T-helper 22 cell (primary cell): ENCODE data around the gene EDC4.
"Not testable (repeated sequence)": the region's sequence is repeated elsewhere in the genome, so short reads cannot be mapped to it uniquely, and the experiment has no call there.

Experiments
- DNase-seq: peaks from one replicate; pipeline ENCODE4 v3.0.0-alpha.2; 2020; ENCODE audit warnings: low read depth

The EDC4 gene

GRCh38 chr16:67909056-67909742, 36.3 kb downstream of the EDC4 start:
- no peak for DNase-seq

- DNase-seq: no peak
These were observed 37.3 kb downstream of the EDC4 start for GRCh38 chr16:67910158-67910557.

DNA sequence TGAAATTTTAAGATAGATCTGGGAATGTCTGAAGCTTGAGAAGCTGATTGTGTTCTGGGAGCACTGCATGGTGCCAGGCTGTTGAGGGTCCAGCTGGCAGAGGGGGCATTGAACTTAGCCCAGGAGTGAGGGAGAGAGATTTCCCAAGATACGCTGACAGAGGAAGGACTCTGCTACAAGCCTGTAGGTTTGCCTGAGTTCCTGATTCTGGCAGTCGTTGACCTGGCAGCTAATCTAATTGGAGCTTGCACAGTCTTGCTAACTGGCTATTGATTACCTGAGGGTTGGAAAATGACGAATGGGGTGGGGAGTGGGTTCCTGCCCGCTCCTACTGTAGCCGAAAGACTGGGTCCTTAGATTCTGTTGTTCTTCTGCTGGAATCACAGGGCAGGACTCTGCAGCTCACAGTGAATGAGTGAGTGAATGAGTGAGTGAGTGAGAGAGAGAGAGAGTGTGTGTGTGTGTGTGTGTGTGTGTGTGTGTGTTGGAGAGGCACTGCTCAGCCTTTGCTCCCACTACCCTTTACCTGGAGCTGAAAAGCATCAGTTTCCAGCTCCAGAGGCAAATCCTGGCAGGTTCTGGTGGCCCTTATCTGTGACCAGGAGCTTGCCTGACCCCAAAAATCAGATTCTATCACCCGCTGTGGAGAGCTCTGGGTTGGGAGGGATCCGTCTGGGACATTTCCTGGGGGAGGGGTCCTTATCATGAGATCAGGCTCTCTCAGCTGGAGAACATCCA, 42.1 kb downstream of the EDC4 start:
- no peak for DNase-seq

GRCh38 chr16:67915496-67915769, 42.6 kb downstream of the EDC4 start:
- not testable (repeated sequence) for DNase-seq

GRCh38 chr16:67915831-67916723, 43.2 kb downstream of the EDC4 start:
- no peak for DNase-seq

GRCh38 chr16:67917140-67917851, 44.4 kb downstream of the EDC4 start:
- DNase-seq: no peak

DNA sequence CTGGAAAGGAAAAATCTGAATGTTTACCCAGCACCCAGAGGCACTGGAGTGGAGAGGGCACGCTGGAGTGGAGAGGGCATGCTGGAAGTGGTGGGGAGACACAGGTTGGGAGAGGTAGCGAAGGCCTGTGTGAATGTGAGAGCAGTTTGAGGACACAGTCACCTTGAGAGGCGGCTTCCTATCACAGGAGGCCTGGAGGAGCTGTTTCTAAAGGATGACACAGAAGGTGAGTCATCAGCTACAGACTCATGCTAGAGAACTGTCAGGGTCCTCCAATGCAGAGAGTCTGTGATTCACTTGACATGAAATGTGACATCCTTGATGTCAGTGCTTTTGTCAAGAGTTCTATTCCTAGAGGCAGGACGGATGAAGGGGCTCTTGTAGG, 45.0 kb downstream of the EDC4 start:
- DNase-seq: no peak

DNA sequence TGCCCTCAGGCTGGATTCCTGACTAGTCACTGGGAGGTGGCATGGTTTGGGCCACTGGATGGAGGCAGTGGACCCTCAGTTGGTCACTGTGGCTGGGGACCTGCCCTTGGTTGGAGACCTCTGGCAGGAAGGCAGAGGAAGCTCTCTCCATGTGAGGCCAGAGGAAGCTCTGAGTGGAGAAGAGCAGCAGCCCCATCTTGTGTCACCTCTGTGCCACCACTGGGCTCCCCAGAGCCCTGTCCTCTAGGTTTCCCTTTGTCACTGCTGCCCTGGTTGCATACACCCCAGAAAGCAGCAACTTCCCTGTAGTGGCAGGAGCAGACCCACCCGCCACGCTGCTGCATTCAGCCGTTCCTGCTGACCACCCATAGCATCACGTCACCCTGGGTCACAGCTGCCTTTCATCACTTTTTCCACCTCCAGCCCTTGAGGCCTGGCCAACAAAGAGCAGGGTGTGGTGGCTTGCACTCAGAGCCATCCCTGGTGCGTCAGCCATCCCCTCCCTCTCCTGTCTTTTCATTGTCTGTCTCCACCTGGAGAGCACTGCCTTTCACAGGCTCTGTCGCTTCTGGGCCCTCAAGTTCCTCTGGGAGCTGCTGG, 46.9 kb downstream of the EDC4 start:
- no peak for DNase-seq

- DNase-seq: no peak
These were observed 49.4 kb downstream of the EDC4 start for GRCh38 chr16:67922221-67922620.

DNA sequence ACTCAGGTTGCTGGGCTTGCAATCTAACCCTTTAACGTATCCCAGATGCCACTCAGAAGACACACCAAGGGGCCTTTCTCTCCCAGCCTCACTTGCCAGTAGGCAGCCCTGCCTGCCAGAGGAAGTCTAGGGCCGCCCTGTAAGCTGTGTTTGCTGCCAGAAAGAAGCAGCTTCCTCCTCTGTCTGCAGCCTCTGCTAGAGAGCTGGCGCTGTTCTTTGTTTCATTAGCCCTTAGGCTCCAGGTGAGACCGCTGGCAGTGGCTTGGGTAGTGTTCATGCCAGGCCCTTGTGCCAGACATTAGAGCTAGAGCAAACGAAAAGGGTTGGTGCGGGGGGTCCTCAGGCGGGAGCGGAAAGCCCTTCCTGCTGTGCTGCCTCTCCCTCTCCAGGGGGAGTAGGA, 49.9 kb downstream of the EDC4 start:
- no peak for DNase-seq

- DNase-seq: no peak
These were observed 50.7 kb downstream of the EDC4 start for GRCh38 chr16:67923414-67924116.

DNA sequence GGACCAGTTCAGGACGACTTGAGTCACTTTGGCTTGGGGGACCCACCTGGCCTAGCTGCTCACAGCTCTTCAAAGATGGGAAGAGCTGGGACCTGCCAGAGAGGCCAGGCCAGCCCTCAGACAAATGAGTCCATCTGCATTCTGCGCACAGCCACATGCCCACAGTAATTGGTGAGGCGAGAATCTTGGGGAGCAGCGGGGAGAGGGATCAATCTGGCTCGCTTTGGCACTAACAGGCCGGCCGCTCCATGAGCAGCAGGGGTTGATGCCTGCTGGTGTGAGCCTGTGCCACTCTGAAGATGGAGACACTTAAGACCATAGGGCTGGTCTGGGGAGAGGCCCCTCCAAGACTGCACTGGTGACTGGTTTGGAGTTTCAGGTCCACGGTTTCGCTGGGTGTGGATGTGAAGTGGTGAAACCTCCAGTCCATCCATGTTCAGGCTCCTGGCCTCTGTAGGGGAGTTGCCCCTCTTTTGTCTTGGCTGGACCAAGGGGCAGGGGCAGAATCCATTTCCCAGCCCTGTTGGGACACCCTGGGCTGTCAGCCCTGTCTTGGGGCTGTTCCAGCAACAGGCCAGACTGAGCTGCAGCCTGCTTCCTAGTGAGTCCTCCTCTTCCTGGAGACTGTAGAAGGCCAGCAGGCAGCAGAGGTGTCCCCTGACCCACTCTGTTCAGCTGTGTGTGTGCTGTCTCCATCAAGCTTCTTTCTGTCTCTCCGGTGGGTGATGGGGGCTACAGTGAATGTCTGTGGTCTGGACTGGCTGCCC, 51.5 kb downstream of the EDC4 start:
- DNase-seq: no peak

DNA sequence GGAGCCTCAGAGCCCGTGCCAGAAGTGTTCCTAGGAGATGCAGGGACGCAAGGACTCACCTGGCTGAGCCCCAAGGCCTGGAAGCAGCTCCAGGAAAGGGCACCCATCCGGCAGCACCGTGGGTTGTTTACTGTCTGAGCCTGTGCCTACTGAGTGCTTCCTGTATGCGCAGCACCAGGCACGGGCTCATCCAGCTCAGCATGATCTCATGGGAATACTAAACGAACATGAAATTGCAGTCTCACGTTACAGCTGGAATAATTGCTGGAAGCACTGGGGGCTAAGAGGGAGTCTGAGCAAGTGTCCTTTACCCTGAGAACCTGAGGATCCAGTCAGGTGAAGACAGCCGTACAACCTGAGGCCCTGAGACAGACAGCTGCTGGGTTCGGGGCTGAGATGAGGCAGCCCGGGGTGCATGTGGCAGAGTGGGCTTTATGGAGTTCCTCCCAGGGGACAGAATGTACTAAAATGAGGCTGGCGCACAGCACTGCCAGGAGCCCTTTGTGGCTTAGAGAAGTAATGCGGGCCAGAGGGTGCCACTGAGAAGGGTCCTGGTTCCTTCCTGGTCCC, 53.4 kb downstream of the EDC4 start:
- DNase-seq: no peak

GRCh38 chr16:67927131-67927941, 54.5 kb downstream of the EDC4 start:
- DNase-seq: no peak

GRCh38 chr16:67928147-67928546, 55.3 kb downstream of the EDC4 start:
- no peak for DNase-seq

- peak; percentile 49 for DNase-seq
These were observed 55.9 kb downstream of the EDC4 start for GRCh38 chr16:67928561-67929364.

- no peak for DNase-seq
These were observed 57.3 kb downstream of the EDC4 start for GRCh38 chr16:67930191-67930590.

- no peak for DNase-seq
These were observed 57.9 kb downstream of the EDC4 start for GRCh38 chr16:67930678-67931211.
